Trophoblast cell (in vitro differentiated cells and primary cell): ENCODE results near the gene OGFOD3.

Experiments used
- DNase-seq, 2 donors: peaks; one replicate each; pipeline ENCODE4 v3.0.0-alpha.2; 2016
- H2AFZ ChIP-seq: 2 replicates; pipeline ENCODE4 v1.6.1; 2013; ENCODE audit warnings: low read length, moderate library complexity, mild to moderate bottlenecking; ENCODE audit not compliant: insufficient read depth, poor library complexity
- H2AK5ac ChIP-seq: 2 replicates; pipeline ENCODE4 v1.6.1; 2013; ENCODE audit warnings: mild to moderate bottlenecking, low read length
- H2BK120ac ChIP-seq: 2 replicates; pipeline ENCODE4 v1.6.1; 2013; ENCODE audit warnings: low read length, mild to moderate bottlenecking, moderate library complexity; ENCODE audit not compliant: insufficient read depth, poor library complexity
- H2BK12ac ChIP-seq: 2 replicates; pipeline ENCODE4 v1.6.1; 2013; ENCODE audit warnings: mild to moderate bottlenecking, low read length, moderate library complexity
- H2BK5ac ChIP-seq: 2 replicates; pipeline ENCODE4 v1.6.1; 2013; ENCODE audit warnings: low read length, low read depth, moderate library complexity, mild to moderate bottlenecking; ENCODE audit not compliant: poor library complexity
- H3K14ac ChIP-seq: 2 replicates; pipeline ENCODE4 v1.6.1; 2013; ENCODE audit warnings: mild to moderate bottlenecking, low read length
- H3K18ac ChIP-seq: 2 replicates; pipeline ENCODE4 v1.6.1; 2013; ENCODE audit warnings: mild to moderate bottlenecking, low read length
- H3K23ac ChIP-seq: 2 replicates; pipeline ENCODE4 v1.6.1; 2013; ENCODE audit warnings: low read length
- H3K27ac ChIP-seq: 2 replicates; pipeline ENCODE4 v1.5.1; 2013; ENCODE audit warnings: low read depth, mild to moderate bottlenecking, inconsistent platforms, low read length, moderate library complexity
- H3K27me3 ChIP-seq: 2 replicates; pipeline ENCODE4 v1.6.1; 2013; ENCODE audit warnings: inconsistent platforms, mild to moderate bottlenecking, low read length, moderate library complexity; ENCODE audit not compliant: insufficient read depth
- H3K36me3 ChIP-seq, 2 experiments: 1 replicate in 1 of 2; 2 replicates in 1 of 2; pipeline ENCODE4 v1.6.1; 2013; ENCODE audit warnings: low read length in 2 of 2, mild to moderate bottlenecking in 2 of 2, moderate library complexity in 1 of 2; ENCODE audit not compliant: insufficient read depth in 2 of 2, control insufficient read depth in 1 of 2
- H3K4ac ChIP-seq: 2 replicates; pipeline ENCODE4 v1.6.1; 2013; ENCODE audit warnings: low read depth, mild to moderate bottlenecking, low read length, moderate library complexity
- H3K4me1 ChIP-seq, 2 experiments: 1 replicate in 1 of 2; 2 replicates in 1 of 2; pipeline ENCODE4 v1.6.1; 2013; ENCODE audit warnings: low read length in 2 of 2, mild to moderate bottlenecking in 2 of 2, moderate library complexity in 1 of 2; ENCODE audit not compliant: insufficient read depth in 2 of 2, control insufficient read depth in 1 of 2
- H3K4me2 ChIP-seq: 2 replicates; pipeline ENCODE4 v1.6.1; 2013; ENCODE audit warnings: inconsistent platforms, mild to moderate bottlenecking, low read length, moderate library complexity
- H3K4me3 ChIP-seq: 2 replicates; pipeline ENCODE4 v1.5.1; 2013; ENCODE audit warnings: mild to moderate bottlenecking, low read depth, low read length, inconsistent platforms
- H3K79me1 ChIP-seq: one replicate; pipeline ENCODE4 v1.6.1; 2013; ENCODE audit warnings: low read length
- H3K79me2 ChIP-seq: 2 replicates; pipeline ENCODE4 v1.6.1; 2013; ENCODE audit warnings: low read length, mild to moderate bottlenecking; ENCODE audit not compliant: control insufficient read depth, insufficient read depth, poor library complexity
- H3K9ac ChIP-seq: 2 replicates; pipeline ENCODE4 v1.6.1; 2013; ENCODE audit warnings: mild to moderate bottlenecking, low read length
- H3K9me3 ChIP-seq: 2 replicates; pipeline ENCODE4 v1.6.1; 2013; ENCODE audit warnings: low read depth, mild to moderate bottlenecking, control low read depth, inconsistent platforms, low read length; ENCODE audit not compliant: insufficient read depth
- H4K12ac ChIP-seq: 2 replicates; pipeline ENCODE4 v1.6.1; 2013; ENCODE audit warnings: low read depth, mild to moderate bottlenecking, low read length, moderate library complexity
- H4K8ac ChIP-seq: 2 replicates; pipeline ENCODE4 v1.6.1; 2013; ENCODE audit warnings: low read depth, mild to moderate bottlenecking, low read length, moderate library complexity
- H4K91ac ChIP-seq: one replicate; pipeline ENCODE4 v1.6.1; 2013; ENCODE audit warnings: low read depth, mild to moderate bottlenecking, low read length, moderate library complexity
- WGBS: extraction: QIAGEN DNeasy Blood & Tissue Kit; methylation state at CpG from one replicate; pipeline ENCODE4 v1.1.7; 2013; ENCODE audit warnings: missing lambda C conversion rate; ENCODE audit not compliant: insufficient read length, insufficient coverage; ENCODE audit errors: extremely low coverage; 5-methylcytosine and 5-hydroxymethylcytosine counted together

Gene OGFOD3

GRCh38 chr17:82376042-82376730 is 42.2 kb downstream of the OGFOD3 start:
- DNase-seq = no peak
- no peak overlapping the region for H2AK5ac ChIP-seq
- no CpG with 5 or more reads among the region's 16 CpGs for WGBS

GRCh38 chr17:82375359-82376041 is 42.9 kb downstream of the OGFOD3 start:
- H3K36me3 ChIP-seq = no peaks in the 10 kb centered on the region
- no peak overlapping the region for H4K8ac ChIP-seq
- no peak overlapping the region for H3K9ac ChIP-seq
- H3K9me3 ChIP-seq = peaks cover 30% of the 10 kb centered on the region
- no peak overlapping the region for H3K14ac ChIP-seq
- H3K79me2 ChIP-seq = no peaks in the 10 kb centered on the region
- H3K4me2 ChIP-seq = no peak overlapping the region
- no peak overlapping the region for H4K12ac ChIP-seq
- no CpG with 5 or more reads among the region's 46 CpGs for WGBS
- H3K79me1 ChIP-seq = no peaks in the 10 kb centered on the region
- no peak overlapping the region for H3K4ac ChIP-seq
- H3K27me3 ChIP-seq = peaks cover 22% of the 10 kb centered on the region
- no peak overlapping the region for H4K91ac ChIP-seq
- H3K23ac ChIP-seq = no peak overlapping the region
- no peak overlapping the region for H2BK12ac ChIP-seq
- H2BK120ac ChIP-seq = no peak overlapping the region
- H3K4me3 ChIP-seq = no peak overlapping the region
- H3K18ac ChIP-seq = no peak overlapping the region
- no peak overlapping the region for H2AFZ ChIP-seq
- peaks cover 0 to 3% of the 10 kb centered on the region in 2 experiments for H3K4me1 ChIP-seq
- no peak overlapping the region for H2BK5ac ChIP-seq
- H2AK5ac ChIP-seq = no peak overlapping the region
- DNase-seq = no peak
- H3K27ac ChIP-seq = no peak overlapping the region

More at GRCh38 chr17:82376042-82376730, 42.2 kb downstream of the OGFOD3 start:
- Histone ChIP-seq H3K79me1 (no peaks in the 10 kb centered on the region), H4K91ac (no peak overlapping the region), H3K23ac (no peak overlapping the region), H3K4me2 (no peak overlapping the region), H3K9ac (no peak overlapping the region), H3K4me3 (no peak overlapping the region), H3K4ac (no peak overlapping the region), H2BK12ac (no peak overlapping the region), H3K79me2 (no peaks in the 10 kb centered on the region), H3K27ac (no peak overlapping the region), H2AFZ (no peak overlapping the region), H2BK5ac (no peak overlapping the region), H3K9me3 (peaks cover 26% of the 10 kb centered on the region), H4K8ac (no peak overlapping the region), H3K27me3 (peaks cover 15% of the 10 kb centered on the region), H4K12ac (no peak overlapping the region), H3K36me3 (no peaks in the 10 kb centered on the region), H3K18ac (no peak overlapping the region), H2BK120ac (no peak overlapping the region), H3K4me1 (peaks cover 0 to 3% of the 10 kb centered on the region in 2 experiments), H3K14ac (no peak overlapping the region)

DNA sequence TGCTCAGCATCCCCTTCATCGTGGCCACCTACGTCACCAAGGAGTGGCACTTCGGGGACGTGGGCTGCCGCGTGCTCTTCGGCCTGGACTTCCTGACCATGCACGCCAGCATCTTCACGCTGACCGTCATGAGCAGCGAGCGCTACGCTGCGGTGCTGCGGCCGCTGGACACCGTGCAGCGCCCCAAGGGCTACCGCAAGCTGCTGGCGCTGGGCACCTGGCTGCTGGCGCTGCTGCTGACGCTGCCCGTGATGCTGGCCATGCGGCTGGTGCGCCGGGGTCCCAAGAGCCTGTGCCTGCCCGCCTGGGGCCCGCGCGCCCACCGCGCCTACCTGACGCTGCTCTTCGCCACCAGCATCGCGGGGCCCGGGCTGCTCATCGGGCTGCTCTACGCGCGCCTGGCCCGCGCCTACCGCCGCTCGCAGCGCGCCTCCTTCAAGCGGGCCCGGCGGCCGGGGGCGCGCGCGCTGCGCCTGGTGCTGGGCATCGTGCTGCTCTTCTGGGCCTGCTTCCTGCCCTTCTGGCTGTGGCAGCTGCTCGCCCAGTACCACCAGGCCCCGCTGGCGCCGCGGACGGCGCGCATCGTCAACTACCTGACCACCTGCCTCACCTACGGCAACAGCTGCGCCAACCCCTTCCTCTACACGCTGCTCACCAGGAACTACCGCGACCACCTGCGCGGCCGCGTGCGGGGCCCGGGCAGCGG is 43.6 kb downstream of the OGFOD3 start:
- H3K9ac ChIP-seq = no peak overlapping the region
- H3K27ac ChIP-seq = no peak overlapping the region
- no peak overlapping the region for H2BK120ac ChIP-seq
- DNase-seq = no peak
- H3K9me3 ChIP-seq = peaks cover 29% of the 10 kb centered on the region
- no peak overlapping the region for H2AFZ ChIP-seq
- no peak overlapping the region for H3K4ac ChIP-seq
- H3K4me1 ChIP-seq = peaks cover 0 to 3% of the 10 kb centered on the region in 2 experiments
- no peak overlapping the region for H2BK5ac ChIP-seq
- H2BK12ac ChIP-seq = no peak overlapping the region
- no peak overlapping the region for H3K4me3 ChIP-seq
- H4K12ac ChIP-seq = no peak overlapping the region
- H3K18ac ChIP-seq = no peak overlapping the region
- H3K36me3 ChIP-seq = no peaks in the 10 kb centered on the region
- no peaks in the 10 kb centered on the region for H3K79me2 ChIP-seq
- no peak overlapping the region for H3K4me2 ChIP-seq
- no peak overlapping the region for H3K23ac ChIP-seq
- no peaks in the 10 kb centered on the region for H3K79me1 ChIP-seq
- H3K14ac ChIP-seq = no peak overlapping the region
- H3K27me3 ChIP-seq = peaks cover 25% of the 10 kb centered on the region
- no peak overlapping the region for H4K8ac ChIP-seq
- no peak overlapping the region for H4K91ac ChIP-seq
- WGBS = no CpG with 5 or more reads among the region's 79 CpGs
- H2AK5ac ChIP-seq = no peak overlapping the region

DNA sequence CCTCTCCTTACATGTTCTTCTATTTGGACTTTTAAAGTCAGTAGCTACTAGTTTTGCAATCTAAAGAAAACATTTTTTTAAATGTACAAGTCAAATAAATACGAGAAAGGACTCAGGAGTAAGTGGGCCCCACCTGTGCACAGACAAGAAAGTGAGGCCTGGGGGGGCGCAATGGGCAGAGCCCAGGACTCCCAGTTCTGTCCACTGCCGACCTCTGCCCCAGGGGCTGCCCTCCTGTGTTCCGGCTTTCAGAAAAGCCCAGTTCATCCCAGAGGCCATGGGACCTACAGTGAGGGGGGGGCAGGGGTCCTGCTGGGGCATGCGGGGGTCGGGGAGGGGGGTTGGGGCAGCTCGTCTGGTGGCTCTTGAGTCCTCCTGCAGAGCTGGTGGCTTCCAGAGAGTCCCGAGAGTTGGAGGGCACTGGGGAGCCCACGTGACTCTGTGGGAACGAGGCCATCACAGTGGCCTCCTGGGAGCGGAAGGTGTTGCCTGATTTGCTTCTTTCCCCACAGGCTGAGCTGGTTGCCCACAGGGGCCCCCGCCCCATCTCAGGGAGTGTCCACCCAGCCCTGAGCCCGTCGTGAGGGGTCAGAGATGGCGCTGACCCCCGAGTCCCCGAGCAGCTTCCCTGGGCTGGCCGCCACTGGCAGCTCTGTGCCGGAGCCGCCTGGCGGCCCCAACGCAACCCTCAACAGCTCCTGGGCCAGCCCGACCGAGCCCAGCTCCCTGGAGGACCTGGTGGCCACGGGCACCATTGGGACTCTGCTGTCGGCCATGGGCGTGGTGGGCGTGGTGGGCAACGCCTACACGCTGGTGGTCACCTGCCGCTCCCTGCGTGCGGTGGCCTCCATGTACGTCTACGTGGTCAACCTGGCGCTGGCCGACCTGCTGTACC is 44.4 kb downstream of the OGFOD3 start:
- H3K9ac ChIP-seq = no peak overlapping the region
- H2AFZ ChIP-seq = no peak overlapping the region
- H3K23ac ChIP-seq = no peak overlapping the region
- no peak overlapping the region for H4K12ac ChIP-seq
- H2BK5ac ChIP-seq = no peak overlapping the region
- H2BK120ac ChIP-seq = no peak overlapping the region
- no peak overlapping the region for H4K91ac ChIP-seq
- H3K79me2 ChIP-seq = no peaks in the 10 kb centered on the region
- H3K79me1 ChIP-seq = no peaks in the 10 kb centered on the region
- H3K27ac ChIP-seq = no peak overlapping the region
- no peak overlapping the region for H3K14ac ChIP-seq
- no peak overlapping the region for H2BK12ac ChIP-seq
- DNase-seq = no peak
- no CpG with 5 or more reads among the region's 37 CpGs for WGBS
- peaks cover 0 to 3% of the 10 kb centered on the region in 2 experiments for H3K4me1 ChIP-seq
- no peak overlapping the region for H3K4me2 ChIP-seq
- H4K8ac ChIP-seq = no peak overlapping the region
- H2AK5ac ChIP-seq = no peak overlapping the region
- peaks cover 25% of the 10 kb centered on the region for H3K27me3 ChIP-seq
- no peak overlapping the region for H3K4me3 ChIP-seq
- no peaks in the 10 kb centered on the region for H3K36me3 ChIP-seq
- H3K9me3 ChIP-seq = peaks cover 28% of the 10 kb centered on the region
- H3K18ac ChIP-seq = no peak overlapping the region
- no peak overlapping the region for H3K4ac ChIP-seq
